K562 (cell line): ENCODE data around the gene HOXA10. TPM values are rescaled to one million over a fixed set of nuclear protein-coding genes. Genes with fewer than 3 reads are reported as not detected.

Experiments
- ATAC-seq: fragments of 200-7000 bp; cut with Tn5 transposase; 3 replicates; pipeline ENCODE4 v1.9.1; 2020; ENCODE audit warnings: moderate library complexity
- BruUV-seq: library from RNA; stranded (reverse); fragments of 400-500 nt; replicated peaks from 2 replicates; lab custom pipeline; 2021; lab: Mats Ljungman, UMichigan
- CTCF ChIA-PET: fragments of 300-600 bp; formaldehyde crosslinking; extraction: SDS; loops from one replicate; lab custom pipeline; 2021; ENCODE audit warnings: low intra/inter-chr PET ratio; lab: Yijun Ruan, JAX
- POLR2A ChIA-PET: fragments of 300-600, 350-650 bp; sonication (Branson Sonifier 250); formaldehyde crosslinking; extraction: SDS; loops from one replicate; lab custom pipeline; 2021; ENCODE audit warnings: antibody characterized with exemption, inconsistent platforms; lab: Yijun Ruan, JAX
- DNase-seq, 4 experiments: peaks; one replicate each; pipeline versions ENCODE4 v3.0.0 to v3.0.0-alpha.2; 2011 to 2018; ENCODE audit warnings: low spot score in 3 of 4, mixed read lengths in 3 of 4; ENCODE audit errors: extremely low read depth in 1 of 4
- FAIRE-seq: peaks from 2 replicates; lab custom pipeline; 2011; peaks lifted over from hg19 to GRCh38; lab: Jason Lieb, UNC
- H2AFZ ChIP-seq: 2 replicates; pipeline ENCODE4 v1.6.0; 2011; ENCODE audit warnings: low read depth, low read length, control low read depth, inconsistent platforms
- H3K27ac ChIP-seq: fragments of 200-600 bp; 3 replicates; pipeline ENCODE4 v1.8.0; 2011; ENCODE audit warnings: low read depth, mild to moderate bottlenecking, control low read depth, inconsistent platforms, low read length, moderate library complexity, mixed read lengths; ENCODE audit errors: extremely low read depth
- H3K27me3 ChIP-seq, 2 experiments: fragments of 300-600 bp in 1 of 2; 2 replicates in 1 of 2; 3 replicates in 1 of 2; pipeline versions ENCODE4 v1.6.0 to v1.8.0; 2011; ENCODE audit warnings: inconsistent platforms in 2 of 2, low read length in 2 of 2, mild to moderate bottlenecking in 1 of 2, mixed read lengths in 1 of 2, moderate library complexity in 1 of 2; ENCODE audit not compliant: control insufficient read depth in 2 of 2, insufficient read depth in 2 of 2
- H3K36me3 ChIP-seq: fragments of 300-600 bp; 3 replicates; pipeline ENCODE4 v1.8.0; 2011; ENCODE audit warnings: mild to moderate bottlenecking, low read length, inconsistent platforms; ENCODE audit not compliant: control insufficient read depth, insufficient read depth
- H3K4me1 ChIP-seq, 2 experiments: fragments of 200-600 bp in 1 of 2; replicated peaks in 1 of 2; 2 replicates in 1 of 2; 3 replicates in 1 of 2; pipeline versions ENCODE4 v1.5.1 to v1.8.0; 2011; ENCODE audit warnings: inconsistent platforms in 2 of 2, low read length in 2 of 2, mild to moderate bottlenecking in 1 of 2, mixed read lengths in 1 of 2, moderate library complexity in 1 of 2; ENCODE audit not compliant: control insufficient read depth in 2 of 2, insufficient read depth in 2 of 2
- H3K4me2 ChIP-seq: 2 replicates; pipeline ENCODE4 v1.6.1; 2011; ENCODE audit warnings: low read length, control low read depth, inconsistent platforms, mixed read lengths; ENCODE audit not compliant: insufficient read depth
- H3K4me3 ChIP-seq: fragments of 200-600 bp; sonication (generic), shearing (Covaris generic); 2 replicates; pipeline ENCODE4 v1.5.1; 2016; ENCODE audit warnings: control low read depth, inconsistent platforms
- H3K79me2 ChIP-seq: fragments of 200-600 bp; 3 replicates; pipeline ENCODE4 v1.8.0; 2011; ENCODE audit warnings: low read length, inconsistent platforms; ENCODE audit not compliant: control insufficient read depth, insufficient read depth
- H3K9ac ChIP-seq, 2 experiments: 2 replicates each; pipeline versions ENCODE4 v1.6.0 to v1.6.1; 2011; ENCODE audit warnings: low read depth in 2 of 2, low read length in 2 of 2, control low read depth in 1 of 2, inconsistent platforms in 1 of 2, mild to moderate bottlenecking in 1 of 2, mixed read lengths in 1 of 2; ENCODE audit not compliant: insufficient read depth in 1 of 2
- H3K9me1 ChIP-seq: one replicate; pipeline ENCODE4 v1.6.0; 2011; ENCODE audit warnings: inconsistent platforms, mild to moderate bottlenecking, low read length, moderate library complexity; ENCODE audit not compliant: control insufficient read depth, insufficient read depth
- H3K9me3 ChIP-seq: replicated peaks from 2 replicates; pipeline ENCODE4 v1.5.1; 2011; ENCODE audit warnings: low read depth, low read length, inconsistent platforms; ENCODE audit not compliant: control insufficient read depth, insufficient read depth
- H4K20me1 ChIP-seq: replicated peaks from 2 replicates; pipeline ENCODE4 v1.6.1; 2011; ENCODE audit warnings: low read length, inconsistent platforms, mixed read lengths; ENCODE audit not compliant: control insufficient read depth, insufficient read depth
- ADNP ChIP-seq: fragments of 200-800 bp; sonication (Bioruptor generic); IDR thresholded peaks from 2 replicates; pipeline ENCODE4 v1.6.1; 2016; ENCODE audit warnings: missing genetic modification characterization, missing compliant biosample characterization
- CCAR2 ChIP-seq: fragments of 200-400 bp; formaldehyde crosslinking; IDR thresholded peaks from 2 replicates; pipeline ENCODE4 v1.6.1; 2017; ENCODE audit warnings: mild to moderate bottlenecking, low read depth, low read length
- CXXC5 ChIP-seq: fragments of 250-450 bp; sonication (Bioruptor Pico); IDR thresholded peaks from 2 replicates; pipeline ENCODE4 v1.8.0; 2022; ENCODE audit warnings: inconsistent platforms, mild to moderate bottlenecking, moderate library complexity
- HDAC2 ChIP-seq: fragments of 450-650 bp; IDR thresholded peaks from 2 replicates; pipeline ENCODE4 v1.6.1; 2016; ENCODE audit warnings: mild to moderate bottlenecking
- HNRNPH1 ChIP-seq: fragments of 200-400 bp; formaldehyde crosslinking; optimal IDR thresholded peaks from 2 replicates; pipeline ENCODE3; 2017; ENCODE audit warnings: low read depth, mild to moderate bottlenecking, low read length, moderate library complexity
- IFI16 ChIP-seq: fragments of 250-450 bp; sonication (Bioruptor Pico); IDR thresholded peaks from 2 replicates; pipeline ENCODE4 v2.1.2; 2022; ENCODE audit warnings: mild to moderate bottlenecking, inconsistent platforms
- POLR2B ChIP-seq: fragments of 450-650 bp; IDR thresholded peaks from 2 replicates; pipeline ENCODE4 v1.6.1; 2018; ENCODE audit warnings: low read depth; ENCODE audit not compliant: partially characterized antibody
- SMARCE1 ChIP-seq: fragments of 450-650 bp; IDR thresholded peaks from 2 replicates; pipeline ENCODE4 v1.7.1; 2016; ENCODE audit warnings: mild to moderate bottlenecking
- U2AF2 ChIP-seq: fragments of 200-400 bp; formaldehyde crosslinking; optimal IDR thresholded peaks from 2 replicates; pipeline ENCODE3; 2017; ENCODE audit warnings: low read depth, mild to moderate bottlenecking, low read length
- XRCC4 ChIP-seq: IDR thresholded peaks from one replicate; pipeline ENCODE4 v1.6.1; 2011; ENCODE audit not compliant: insufficient read depth, insufficient read length; ENCODE audit errors: extremely low read depth
- ZNF146 ChIP-seq: IDR thresholded peaks from one replicate; pipeline ENCODE4 v1.6.1; 2018; ENCODE audit warnings: missing compliant biosample characterization; ENCODE audit not compliant: unreplicated experiment
- ZNF77 ChIP-seq: fragments of 250-450 bp; sonication (Bioruptor Pico); IDR thresholded peaks from 2 replicates; pipeline ENCODE4 v1.5.0; 2020
- WGBS: fragments of 100-300 bp; shearing (Covaris generic); methylation state at CpG from one replicate; pipeline ENCODE4 v1.1.6; 2016; ENCODE audit warnings: low coverage, mixed read lengths; ENCODE audit not compliant: insufficient coverage; ENCODE audit errors: missing lambda C conversion rate; 5-methylcytosine and 5-hydroxymethylcytosine counted together
- in situ Hi-C: fragments of 300-500 bp; cut with MboI; formaldehyde crosslinking; loops from 4 replicates; pipeline ENCODE4 v1.15.0; 2018; ENCODE audit warnings: inconsistent platforms, mixed read lengths
- intact Hi-C: fragments of 100-400 bp; cut with micrococcal nuclease; formaldehyde crosslinking; loops from 2 replicates; pipeline ENCODE4 v1.14.2; 2022
- polyA plus RNA-seq, 8 experiments: library from polyadenylated mRNA; depleted of rRNA in 4 of 8; stranded (reverse) in 5 of 8; unstranded in 3 of 8; fragments of >200 nt; fragmentation: Nextera tagmentation in 2 of 8; fragmentation: Illumina TruSeq in 1 of 8; extraction: Ambion mirVana in 2 of 8; extraction: Trizol in 1 of 8; gene quantifications; 2 replicates each; pipeline versions ENCODE4 v1.2.1 to v1.2.3, GENCODE V29; 2011 to 2014; ENCODE audit warnings: inconsistent platforms in 1 of 8, missing spikeins in 1 of 8
- total RNA-seq, 7 experiments: library from RNA; depleted of rRNA in 6 of 7; stranded (reverse); fragments of >200 nt in 6 of 7; fragmentation: Illumina TruSeq in 2 of 7; extraction: Trizol in 2 of 7; gene quantifications; 2 replicates each; pipeline versions ENCODE4 v1.2.1 to v1.2.3, GENCODE V29; 2011 to 2021; ENCODE audit warnings: low replicate concordance in 1 of 7
- TF ChIP-seq, protein P1 (sequence below): fragments of 450-650 bp; conservative IDR thresholded peaks from 2 replicates; pipeline ENCODE4 v1.6.1; 2016; ENCODE audit warnings: missing genetic modification characterization, low read depth, mild to moderate bottlenecking, control low read depth, missing compliant biosample characterization
- TF ChIP-seq, protein P2 (sequence below): fragments of 250-450 bp; sonication (Bioruptor Pico); IDR thresholded peaks from 2 replicates; pipeline ENCODE4 v1.5.0; 2021; ENCODE audit warnings: mild to moderate bottlenecking, moderate library complexity
- TF ChIP-seq, protein P3 (sequence below): fragments of 450-650 bp; IDR thresholded peaks from 2 replicates; pipeline ENCODE4 v1.6.1; 2017; ENCODE audit warnings: antibody characterized with exemption, mild to moderate bottlenecking

HOXA10 gene
- total and polyA plus RNA-seq, 9 of the 15 experiments (the other 6 are each of a cell fraction or from before 2014, with no cell fraction given) = not detected

- Histone ChIP-seq H3K27me3 (peaks cover 39 to 79% of the 10 kb centered on the region in 2 experiments), H3K4me2 (no peak overlapping the region), H3K9ac (no peak overlapping the region), H3K27ac (no peak overlapping the region), H3K9me3 (no peaks in the 10 kb centered on the region; the same call in 1 of the 2 replicates), H3K9me1 (no peaks in the 10 kb centered on the region), H3K4me3 (no peak overlapping the region), H3K79me2 (no peaks in the 10 kb centered on the region), H3K36me3 (no peaks in the 10 kb centered on the region), H4K20me1 (no peaks in the 10 kb centered on the region), H2AFZ (no peak overlapping the region), H3K4me1 (peaks cover 0 to 12% of the 10 kb centered on the region in 2 experiments; a peak in 1 of 5 replicates)
- ATAC-seq (no peak), FAIRE-seq (no peak), DNase-seq (no peak)
- in situ Hi-C loops (no loop called here), intact Hi-C loops (no loop called here)
- BruUV-seq = no TSS peak
- CTCF ChIA-PET = interaction anchor here (0.7 kb wide), 1 partner anchor 812 kb away, joined by 6 read pairs; no protein-coding TSS in a partner anchor
- 15% methylated on average over 9 of the region's 14 CpGs for WGBS
- POLR2A ChIA-PET = interaction anchor here (0.6 kb wide), 1 partner anchor 16 kb away, joined by 3 read pairs; no protein-coding TSS in a partner anchor
- TF ChIP-seq CCAR2 (no peak), POLR2B (no peak), HNRNPH1 (no peak), ZNF146 (no peak), XRCC4 (no peak), CXXC5 (CRISPR knock-in tag) (no peak), SMARCE1 (no peak), ADNP (tag) (no peak), U2AF2 (no peak), ZNF77 (CRISPR knock-in tag) (no peak), HDAC2 (no peak), IFI16 (CRISPR knock-in tag) (no peak)
- TF ChIP-seq, protein P1, sequence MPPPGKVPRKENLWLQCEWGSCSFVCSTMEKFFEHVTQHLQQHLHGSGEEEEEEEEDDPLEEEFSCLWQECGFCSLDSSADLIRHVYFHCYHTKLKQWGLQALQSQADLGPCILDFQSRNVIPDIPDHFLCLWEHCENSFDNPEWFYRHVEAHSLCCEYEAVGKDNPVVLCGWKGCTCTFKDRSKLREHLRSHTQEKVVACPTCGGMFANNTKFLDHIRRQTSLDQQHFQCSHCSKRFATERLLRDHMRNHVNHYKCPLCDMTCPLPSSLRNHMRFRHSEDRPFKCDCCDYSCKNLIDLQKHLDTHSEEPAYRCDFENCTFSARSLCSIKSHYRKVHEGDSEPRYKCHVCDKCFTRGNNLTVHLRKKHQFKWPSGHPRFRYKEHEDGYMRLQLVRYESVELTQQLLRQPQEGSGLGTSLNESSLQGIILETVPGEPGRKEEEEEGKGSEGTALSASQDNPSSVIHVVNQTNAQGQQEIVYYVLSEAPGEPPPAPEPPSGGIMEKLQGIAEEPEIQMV (tag) = no peak
- TF ChIP-seq, protein P2, sequence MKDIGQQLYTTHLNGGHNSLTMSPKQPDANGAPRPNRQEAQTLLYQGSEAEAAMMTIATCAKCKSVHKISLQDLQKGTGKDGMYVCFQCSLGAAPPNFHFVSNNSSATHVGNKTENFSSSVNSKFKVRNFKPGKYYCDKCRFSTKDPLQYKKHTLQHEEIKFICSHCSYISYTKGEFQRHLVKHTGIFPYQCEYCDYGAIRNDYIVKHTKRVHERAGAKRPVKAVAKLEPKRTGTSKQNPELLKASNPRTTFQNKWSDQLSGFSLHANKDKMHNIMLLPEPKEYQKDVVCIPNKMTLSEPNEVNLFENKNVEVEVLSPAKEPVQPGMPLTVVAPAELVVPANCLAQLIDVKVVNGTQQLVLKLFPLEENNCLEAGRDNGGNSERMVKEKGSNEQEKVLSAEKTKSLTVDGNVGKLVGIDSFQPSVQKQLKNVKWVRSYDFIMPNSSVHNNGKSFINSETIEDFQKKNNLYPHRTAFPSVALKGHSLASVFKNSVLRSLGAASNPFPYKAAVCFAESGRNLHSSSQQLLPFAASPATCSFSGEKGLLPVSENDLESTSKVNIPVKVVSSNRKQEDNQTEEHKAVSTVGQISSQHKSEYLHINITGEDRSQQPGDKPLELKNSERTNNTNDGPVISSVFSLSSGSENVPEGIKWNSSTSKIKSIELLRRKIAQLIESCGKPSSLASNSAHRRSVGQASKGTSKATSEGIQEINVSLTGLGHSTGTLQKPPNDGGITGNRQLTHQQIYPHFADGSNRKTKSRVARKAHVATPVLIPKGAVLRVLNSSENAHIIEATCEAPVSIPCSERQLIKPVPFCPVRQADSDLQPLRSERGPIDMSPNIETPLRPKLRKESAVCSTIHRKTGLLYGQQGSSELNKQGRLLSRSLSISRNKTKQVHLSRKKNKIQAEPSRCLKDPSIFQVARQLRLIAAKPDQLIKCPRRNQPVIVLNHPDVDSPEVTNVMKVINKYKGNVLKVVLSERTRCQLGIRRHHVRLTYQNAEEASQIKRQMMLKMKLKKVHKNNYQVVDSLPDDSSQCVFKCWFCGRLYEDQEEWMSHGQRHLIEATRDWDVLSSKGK (CRISPR knock-in tag) = no peak
- TF ChIP-seq, protein P3, sequence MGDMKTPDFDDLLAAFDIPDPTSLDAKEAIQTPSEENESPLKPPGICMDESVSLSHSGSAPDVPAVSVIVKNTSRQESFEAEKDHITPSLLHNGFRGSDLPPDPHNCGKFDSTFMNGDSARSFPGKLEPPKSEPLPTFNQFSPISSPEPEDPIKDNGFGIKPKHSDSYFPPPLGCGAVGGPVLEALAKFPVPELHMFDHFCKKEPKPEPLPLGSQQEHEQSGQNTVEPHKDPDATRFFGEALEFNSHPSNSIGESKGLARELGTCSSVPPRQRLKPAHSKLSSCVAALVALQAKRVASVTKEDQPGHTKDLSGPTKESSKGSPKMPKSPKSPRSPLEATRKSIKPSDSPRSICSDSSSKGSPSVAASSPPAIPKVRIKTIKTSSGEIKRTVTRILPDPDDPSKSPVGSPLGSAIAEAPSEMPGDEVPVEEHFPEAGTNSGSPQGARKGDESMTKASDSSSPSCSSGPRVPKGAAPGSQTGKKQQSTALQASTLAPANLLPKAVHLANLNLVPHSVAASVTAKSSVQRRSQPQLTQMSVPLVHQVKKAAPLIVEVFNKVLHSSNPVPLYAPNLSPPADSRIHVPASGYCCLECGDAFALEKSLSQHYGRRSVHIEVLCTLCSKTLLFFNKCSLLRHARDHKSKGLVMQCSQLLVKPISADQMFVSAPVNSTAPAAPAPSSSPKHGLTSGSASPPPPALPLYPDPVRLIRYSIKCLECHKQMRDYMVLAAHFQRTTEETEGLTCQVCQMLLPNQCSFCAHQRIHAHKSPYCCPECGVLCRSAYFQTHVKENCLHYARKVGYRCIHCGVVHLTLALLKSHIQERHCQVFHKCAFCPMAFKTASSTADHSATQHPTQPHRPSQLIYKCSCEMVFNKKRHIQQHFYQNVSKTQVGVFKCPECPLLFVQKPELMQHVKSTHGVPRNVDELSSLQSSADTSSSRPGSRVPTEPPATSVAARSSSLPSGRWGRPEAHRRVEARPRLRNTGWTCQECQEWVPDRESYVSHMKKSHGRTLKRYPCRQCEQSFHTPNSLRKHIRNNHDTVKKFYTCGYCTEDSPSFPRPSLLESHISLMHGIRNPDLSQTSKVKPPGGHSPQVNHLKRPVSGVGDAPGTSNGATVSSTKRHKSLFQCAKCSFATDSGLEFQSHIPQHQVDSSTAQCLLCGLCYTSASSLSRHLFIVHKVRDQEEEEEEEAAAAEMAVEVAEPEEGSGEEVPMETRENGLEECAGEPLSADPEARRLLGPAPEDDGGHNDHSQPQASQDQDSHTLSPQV = no peak
Measured at GRCh38 chr7:27179030-27179429, 4.9 kb upstream of the HOXA10 start.
